Osteoblast (primary cell): ENCODE measurements around the gene HDAC2. TPM values are rescaled to one million over a fixed set of nuclear protein-coding genes. Genes with fewer than 3 reads are reported as not detected.
"Not testable (repeated sequence)": the region's sequence is repeated elsewhere in the genome, so short reads cannot be mapped to it uniquely, and the experiment has no call there.

Experiments used
- DNase-seq: peaks from one replicate; pipeline ENCODE4 v3.0.0; 2011; ENCODE audit warnings: low spot score, mixed read lengths; ENCODE audit not compliant: insufficient read length; ENCODE audit errors: missing footprints
- H2AFZ ChIP-seq: 2 replicates; pipeline ENCODE4 v1.6.0; 2011; ENCODE audit warnings: mild to moderate bottlenecking, low read length
- H3K27ac ChIP-seq: 2 replicates; pipeline ENCODE4 v1.5.1; 2011; ENCODE audit warnings: mild to moderate bottlenecking, low read depth, low read length, moderate library complexity
- H3K27me3 ChIP-seq: 2 replicates; pipeline ENCODE4 v1.6.0; 2012; ENCODE audit warnings: mild to moderate bottlenecking, control low read depth, inconsistent platforms, low read length, moderate library complexity; ENCODE audit not compliant: insufficient read depth
- H3K36me3 ChIP-seq: 2 replicates; pipeline ENCODE4 v1.5.1; 2011; ENCODE audit warnings: mild to moderate bottlenecking, low read length, control low read depth, moderate library complexity; ENCODE audit not compliant: insufficient read depth
- H3K4me1 ChIP-seq: 2 replicates; pipeline ENCODE4 v1.5.1; 2011; ENCODE audit warnings: mild to moderate bottlenecking, low read length, control low read depth, moderate library complexity; ENCODE audit not compliant: insufficient read depth
- H3K4me2 ChIP-seq: 2 replicates; pipeline ENCODE4 v1.6.0; 2011; ENCODE audit warnings: mild to moderate bottlenecking, low read length; ENCODE audit not compliant: insufficient read depth
- H3K4me3 ChIP-seq: fragments of 200-600 bp; sonication (generic); 3 replicates; pipeline ENCODE4 v1.5.1; 2012; ENCODE audit warnings: mild to moderate bottlenecking, low read length, inconsistent platforms; ENCODE audit not compliant: insufficient read depth
- H3K79me2 ChIP-seq: 2 replicates; pipeline ENCODE4 v1.6.0; 2012; ENCODE audit warnings: mild to moderate bottlenecking, low read length, control low read depth, inconsistent platforms; ENCODE audit not compliant: insufficient read depth
- H3K9me3 ChIP-seq: 2 replicates; pipeline ENCODE4 v1.5.1; 2011; ENCODE audit warnings: low read depth, low read length, control low read depth
- H4K20me1 ChIP-seq: 2 replicates; pipeline ENCODE4 v1.6.0; 2012; ENCODE audit warnings: mild to moderate bottlenecking, low read length, control low read depth; ENCODE audit not compliant: insufficient read depth
- CTCF ChIP-seq: IDR thresholded peaks from 2 replicates; pipeline ENCODE4 v1.5.1; 2011; ENCODE audit warnings: mild to moderate bottlenecking, low read depth, low read length, moderate library complexity; ENCODE audit errors: extremely low read depth
- total RNA-seq: library from RNA; depleted of rRNA; stranded (reverse); fragments of >200 nt; gene quantifications from 2 replicates; pipeline ENCODE4 v1.2.3, GENCODE V29; 2012

Gene HDAC2
- total RNA-seq, 1 donor, result 57.2 TPM

- peaks cover 21% of the 10 kb centered on the region for H3K36me3 ChIP-seq
- no peaks in the 10 kb centered on the region for H3K27me3 ChIP-seq
- H3K79me2 ChIP-seq, result no peaks in the 10 kb centered on the region
- H2AFZ ChIP-seq, result no peak overlapping the region
- no peak overlapping the region for H3K4me3 ChIP-seq
- H3K4me1 ChIP-seq, result no peaks in the 10 kb centered on the region
- peak; percentile 85 for TF ChIP-seq CTCF
- H4K20me1 ChIP-seq, result no peaks in the 10 kb centered on the region
- no peak overlapping the region for H3K4me2 ChIP-seq
- no peaks in the 10 kb centered on the region for H3K9me3 ChIP-seq
- peak; percentile 69 for DNase-seq
- H3K27ac ChIP-seq, result peak overlapping the region; percentile 1
Measured at GRCh38 chr6:113936093-113936934, 34.6 kb downstream of the HDAC2 start.

- peaks cover 5% of the 10 kb centered on the region for H3K36me3 ChIP-seq
- no peak overlapping the region for H3K4me2 ChIP-seq
- H3K9me3 ChIP-seq, result peaks cover 2% of the 10 kb centered on the region
- H3K4me3 ChIP-seq, result no peak overlapping the region
- H4K20me1 ChIP-seq, result no peaks in the 10 kb centered on the region
- H3K4me1 ChIP-seq, result no peaks in the 10 kb centered on the region
- H3K27me3 ChIP-seq, result no peaks in the 10 kb centered on the region
- DNase-seq, result no peak
- H3K27ac ChIP-seq, result no peak overlapping the region
- TF ChIP-seq CTCF, result no peak
- H2AFZ ChIP-seq, result no peak overlapping the region
- H3K79me2 ChIP-seq, result no peaks in the 10 kb centered on the region
Measured at GRCh38 chr6:113934101-113934500, 36.8 kb downstream of the HDAC2 start.

- H3K4me2 ChIP-seq, DNase-seq, H3K9me3 ChIP-seq, H3K79me2 ChIP-seq, H3K4me1 ChIP-seq, H3K27me3 ChIP-seq, H3K27ac ChIP-seq, H3K4me3 ChIP-seq, H3K36me3 ChIP-seq, H4K20me1 ChIP-seq, H2AFZ ChIP-seq: not testable (repeated sequence)
Measured at GRCh38 chr6:113931907-113932306, 39.0 kb downstream of the HDAC2 start.

GRCh38 chr6:113930183-113930582 is 40.8 kb downstream of the HDAC2 start:
- no peaks in the 10 kb centered on the region for H3K27me3 ChIP-seq
- no peaks in the 10 kb centered on the region for H3K79me2 ChIP-seq
- no peak overlapping the region for H2AFZ ChIP-seq
- no peak for TF ChIP-seq CTCF
- H3K4me3 ChIP-seq, result no peak overlapping the region
- no peak overlapping the region for H3K4me2 ChIP-seq
- peaks cover 2% of the 10 kb centered on the region for H3K9me3 ChIP-seq
- no peaks in the 10 kb centered on the region for H4K20me1 ChIP-seq
- DNase-seq, result no peak
- H3K36me3 ChIP-seq, result no peaks in the 10 kb centered on the region
- no peaks in the 10 kb centered on the region for H3K4me1 ChIP-seq
- no peak overlapping the region for H3K27ac ChIP-seq
